ENCODE results near the gene GPSM1.
"Not testable (repeated sequence)": the region's sequence is repeated elsewhere in the genome, so short reads cannot be mapped to it uniquely, and the experiment has no call there.

The GPSM1 gene

GRCh38 chr9:136348691-136349090 lies 21.4 kb downstream of the GPSM1 start:
- no peak for DNase-seq (ENCODE audit: low read depth, low spot score)
- Histone ChIP-seq H3K27ac (no peak overlapping the region), H3K9ac (ENCODE audit: insufficient read length) (no peak overlapping the region), H3K4me3 (no peak overlapping the region), H3K9me3 (ENCODE audit: low read depth, low read length) (no peaks in the 10 kb centered on the region), H3K36me3 (ENCODE audit: insufficient read depth, low read length) (no peaks in the 10 kb centered on the region)
- TF ChIP-seq FOXP2 (optimal IDR thresholded peaks at IDR 0.05; ENCODE audit: control extremely low read depth, extremely low read length, insufficient read depth) (no peak), EZH2 (IDR thresholded peaks at IDR 0.05) (no peak), POLR2AphosphoS5 (IDR thresholded peaks at IDR 0.05; ENCODE audit: borderline replicate concordance, low read depth, low read length) (no peak)

- Histone ChIP-seq H3K9ac (ENCODE audit: insufficient read length) (no peak overlapping the region), H3K9me3 (ENCODE audit: low read depth, low read length) (no peaks in the 10 kb centered on the region), H3K4me3 (no peak overlapping the region), H3K36me3 (ENCODE audit: insufficient read depth, low read length) (no peaks in the 10 kb centered on the region), H3K27ac (no peak overlapping the region)
- TF ChIP-seq EZH2 (IDR thresholded peaks at IDR 0.05) = no peak
- TF ChIP-seq FOXP2 (optimal IDR thresholded peaks at IDR 0.05; ENCODE audit: control extremely low read depth, extremely low read length, insufficient read depth) = no peak
- TF ChIP-seq POLR2AphosphoS5 (IDR thresholded peaks at IDR 0.05; ENCODE audit: borderline replicate concordance, low read depth, low read length) = no peak
- DNase-seq (ENCODE audit: low read depth, low spot score) = no peak
Measured at GRCh38 chr9:136349546-136349945, 22.2 kb downstream of the GPSM1 start.

DNA sequence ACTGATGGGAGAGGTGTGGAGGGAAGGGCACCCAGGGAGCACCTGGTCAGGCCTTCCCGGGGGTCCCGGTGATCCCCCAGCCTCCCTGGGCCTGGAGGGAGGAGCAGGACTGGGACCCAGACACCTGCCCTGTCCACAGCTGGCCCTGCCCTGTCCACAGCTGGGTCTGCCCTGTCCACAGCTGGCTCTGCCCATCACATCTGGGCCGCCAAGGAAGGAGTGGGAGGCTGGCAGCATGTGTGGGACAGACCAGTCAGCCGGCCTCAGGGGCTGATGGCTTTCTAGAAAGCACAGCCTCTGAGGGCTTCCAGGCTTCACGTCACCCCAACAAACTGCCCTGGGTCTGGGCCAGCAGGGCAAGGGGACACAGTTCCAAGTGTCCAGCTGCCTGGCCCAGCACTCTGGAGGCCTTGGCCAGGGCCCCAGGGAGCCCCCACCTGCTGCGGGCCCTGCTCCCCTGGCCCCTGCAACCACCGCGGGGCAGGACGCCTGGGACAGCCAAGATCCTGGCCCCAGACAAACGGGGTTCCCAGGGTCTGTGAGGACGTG lies 24.0 kb downstream of the GPSM1 start:
- no peak overlapping the region for H3K9ac ChIP-seq (ENCODE audit: insufficient read length)
- H3K27ac ChIP-seq = no peak overlapping the region
- TF ChIP-seq POLR2AphosphoS5 (IDR thresholded peaks at IDR 0.05; ENCODE audit: borderline replicate concordance, low read depth, low read length) (peak; percentile 10; the same call in 1 of the 2 replicates), EZH2 (IDR thresholded peaks at IDR 0.05) (no peak), FOXP2 (optimal IDR thresholded peaks at IDR 0.05; ENCODE audit: control extremely low read depth, extremely low read length, insufficient read depth) (no peak)
- H3K4me3 ChIP-seq = no peak overlapping the region
- no peaks in the 10 kb centered on the region for H3K9me3 ChIP-seq (ENCODE audit: low read depth, low read length)
- no peak for DNase-seq (ENCODE audit: low read depth, low spot score)
- H3K36me3 ChIP-seq (ENCODE audit: insufficient read depth, low read length) = no peaks in the 10 kb centered on the region; the same call in 1 of the 2 replicates

DNA sequence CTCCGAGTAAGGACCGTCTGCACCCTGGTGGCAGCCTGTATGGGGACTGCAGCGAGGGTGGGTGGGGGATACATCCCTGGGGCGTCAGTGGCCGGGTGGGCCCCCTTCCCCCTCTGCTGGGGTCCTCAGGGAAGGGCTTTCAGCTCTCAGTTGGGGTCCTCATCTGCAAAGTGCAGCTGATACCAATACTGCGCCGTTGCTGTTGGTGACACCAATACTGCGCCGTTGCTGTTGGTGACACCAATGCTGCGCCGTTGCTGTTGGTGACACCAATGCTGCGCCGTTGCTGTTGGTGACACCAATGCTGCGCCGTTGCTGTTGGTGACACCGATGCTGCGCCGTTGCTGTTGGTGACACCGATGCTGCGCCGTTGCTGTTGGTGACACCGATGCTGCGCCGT lies 24.5 kb downstream of the GPSM1 start:
- DNase-seq (ENCODE audit: low read depth, low spot score); H3K4me3 ChIP-seq; H3K9me3 ChIP-seq (ENCODE audit: low read depth, low read length); H3K36me3 ChIP-seq (ENCODE audit: insufficient read depth, low read length); H3K27ac ChIP-seq; H3K9ac ChIP-seq (ENCODE audit: insufficient read length): not testable (repeated sequence)
- TF ChIP-seq POLR2AphosphoS5 (IDR thresholded peaks at IDR 0.05; ENCODE audit: borderline replicate concordance, low read depth, low read length) = 0 out of 2 replicates have a peak, but pooled peaks have one; percentile 0

DNA sequence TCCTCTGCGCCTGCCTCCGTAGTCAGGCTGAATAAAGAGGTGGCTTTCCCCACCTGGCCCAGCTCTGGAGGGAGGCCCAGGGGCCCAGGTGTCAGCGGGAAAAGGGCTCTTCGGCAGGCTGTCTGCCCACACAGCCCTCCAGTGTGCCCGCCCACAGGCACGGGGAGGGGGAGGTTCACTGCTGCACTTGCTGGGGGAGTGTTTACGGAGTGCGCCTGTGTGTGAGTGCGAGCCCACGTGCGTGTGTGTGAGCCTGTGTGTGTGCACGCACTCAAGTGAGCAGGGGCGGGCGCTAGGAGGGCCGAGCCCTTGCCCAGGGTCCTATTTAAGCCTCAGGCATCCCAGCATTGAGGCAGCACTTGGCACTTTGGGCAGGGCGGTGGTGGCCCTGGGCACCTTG lies 25.3 kb downstream of the GPSM1 start:
- Histone ChIP-seq H3K9me3 (ENCODE audit: low read depth, low read length) (no peaks in the 10 kb centered on the region), H3K27ac (no peak overlapping the region), H3K9ac (ENCODE audit: insufficient read length) (no peak overlapping the region), H3K4me3 (no peak overlapping the region), H3K36me3 (ENCODE audit: insufficient read depth, low read length) (no peaks in the 10 kb centered on the region; the same call in 1 of the 2 replicates)
- no peak for DNase-seq (ENCODE audit: low read depth, low spot score)
- TF ChIP-seq FOXP2 (optimal IDR thresholded peaks at IDR 0.05; ENCODE audit: control extremely low read depth, extremely low read length, insufficient read depth) (peak; percentile 49), EZH2 (IDR thresholded peaks at IDR 0.05) (no peak)

DNA sequence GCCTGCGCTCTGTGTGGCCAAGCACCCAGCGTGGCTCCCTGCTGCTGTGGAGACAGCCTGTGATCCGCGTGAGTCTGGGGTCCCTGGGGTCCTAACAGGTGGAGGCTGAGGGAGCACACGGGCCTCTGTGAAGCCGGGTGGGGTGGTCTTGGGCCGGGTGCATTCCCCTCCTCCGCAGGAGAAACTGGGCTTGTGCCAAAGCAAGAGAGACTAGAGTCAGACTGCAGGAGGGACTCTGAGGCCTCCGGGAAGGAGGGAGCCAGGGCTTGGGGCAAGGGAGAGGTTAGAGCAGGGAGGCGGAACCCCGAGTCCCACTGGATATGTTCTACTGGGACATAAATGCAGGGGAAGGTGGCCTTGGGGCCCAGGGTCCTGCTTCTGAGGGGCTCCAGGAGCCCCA lies 25.7 kb downstream of the GPSM1 start:
- Histone ChIP-seq H3K9me3 (ENCODE audit: low read depth, low read length) (no peaks in the 10 kb centered on the region), H3K9ac (ENCODE audit: insufficient read length) (no peak overlapping the region), H3K27ac (no peak overlapping the region), H3K36me3 (ENCODE audit: insufficient read depth, low read length) (no peaks in the 10 kb centered on the region; the same call in 1 of the 2 replicates), H3K4me3 (no peak overlapping the region)
- DNase-seq (ENCODE audit: low read depth, low spot score) = no peak
- TF ChIP-seq EZH2 (IDR thresholded peaks at IDR 0.05) = no peak
- TF ChIP-seq FOXP2 (optimal IDR thresholded peaks at IDR 0.05; ENCODE audit: control extremely low read depth, extremely low read length, insufficient read depth) = no peak
- TF ChIP-seq POLR2AphosphoS5 (IDR thresholded peaks at IDR 0.05; ENCODE audit: borderline replicate concordance, low read depth, low read length) = no peak

- H3K9me3 ChIP-seq (ENCODE audit: low read depth, low read length) = no peaks in the 10 kb centered on the region
- DNase-seq (ENCODE audit: low read depth, low spot score) = no peak
- H3K27ac ChIP-seq = no peak overlapping the region
- TF ChIP-seq FOXP2 (optimal IDR thresholded peaks at IDR 0.05; ENCODE audit: control extremely low read depth, extremely low read length, insufficient read depth) = no peak
- TF ChIP-seq EZH2 (IDR thresholded peaks at IDR 0.05) = no peak
- TF ChIP-seq POLR2AphosphoS5 (IDR thresholded peaks at IDR 0.05; ENCODE audit: borderline replicate concordance, low read depth, low read length) = no peak
- no peak overlapping the region for H3K4me3 ChIP-seq
- H3K9ac ChIP-seq (ENCODE audit: insufficient read length) = no peak overlapping the region
- H3K36me3 ChIP-seq (ENCODE audit: insufficient read depth, low read length) = no peaks in the 10 kb centered on the region; the same call in 1 of the 2 replicates
Measured at GRCh38 chr9:136353757-136354488, 26.6 kb downstream of the GPSM1 start.

- DNase-seq (ENCODE audit: low read depth, low spot score) = no peak
- Histone ChIP-seq H3K4me3 (no peak overlapping the region), H3K27ac (no peak overlapping the region), H3K9me3 (ENCODE audit: low read depth, low read length) (no peaks in the 10 kb centered on the region), H3K9ac (ENCODE audit: insufficient read length) (no peak overlapping the region), H3K36me3 (ENCODE audit: insufficient read depth, low read length) (no peaks in the 10 kb centered on the region; the same call in 1 of the 2 replicates)
- TF ChIP-seq FOXP2 (optimal IDR thresholded peaks at IDR 0.05; ENCODE audit: control extremely low read depth, extremely low read length, insufficient read depth) (no peak), POLR2AphosphoS5 (IDR thresholded peaks at IDR 0.05; ENCODE audit: borderline replicate concordance, low read depth, low read length) (no peak), EZH2 (IDR thresholded peaks at IDR 0.05) (no peak)
Measured at GRCh38 chr9:136354592-136355085, 27.3 kb downstream of the GPSM1 start.
